Uterus (tissue), 4 donors: ENCODE measurements around the gene PPM1H. TPM values are rescaled to one million over a fixed set of nuclear protein-coding genes. Genes with fewer than 3 reads are reported as not detected.

Source experiments
- DNase-seq, 2 donors: peaks; one replicate each; pipeline ENCODE4 v3.0.0-alpha.2; 2019 to 2020
- H3K27ac ChIP-seq, 2 donors: fragments of 200-600 bp; sonication (generic); 1 replicate in 1 of 2; 2 replicates in 1 of 2; pipeline ENCODE4 v1.5.1; 2016 to 2018
- H3K27me3 ChIP-seq, 2 donors: fragments of 200-600 bp; sonication (generic); one replicate each; pipeline ENCODE4 v1.5.1; 2018 to 2019; ENCODE audit warnings: control low read depth in 1 of 2
- H3K36me3 ChIP-seq, 2 donors: fragments of 200-600 bp; sonication (generic); one replicate each; pipeline ENCODE4 v1.5.1; 2019; ENCODE audit warnings: control low read depth in 1 of 2
- H3K4me1 ChIP-seq, 2 donors: fragments of 200-600 bp; sonication (generic); one replicate each; pipeline ENCODE4 v1.5.1; 2018 to 2019; ENCODE audit warnings: control low read depth in 1 of 2
- H3K4me3 ChIP-seq, 2 donors: fragments of 200-600 bp; sonication (generic); 1 replicate in 1 of 2; 2 replicates in 1 of 2; pipeline ENCODE4 v1.5.1; 2018 to 2019; ENCODE audit warnings: mild to moderate bottlenecking in 1 of 2
- H3K9me3 ChIP-seq, 2 donors: fragments of 200-600 bp; sonication (generic); one replicate each; pipeline ENCODE4 v1.5.1; 2019; ENCODE audit warnings: control low read depth in 1 of 2
- CTCF ChIP-seq, 4 experiments: fragments of 200-600 bp in 2 of 4; fragments of 450-650 bp in 2 of 4; sonication (generic) in 2 of 4; IDR thresholded peaks; one replicate each; pipeline ENCODE4 v1.5.1; 2016 to 2019; ENCODE audit warnings: antibody characterized with exemption in 4 of 4, mild to moderate bottlenecking in 2 of 4, moderate library complexity in 1 of 4
- POLR2A ChIP-seq, 2 donors: fragments of 450-650 bp; IDR thresholded peaks; one replicate each; pipeline ENCODE4 v1.6.1; 2016; ENCODE audit warnings: antibody characterized with exemption in 2 of 2, mild to moderate bottlenecking in 1 of 2, moderate library complexity in 1 of 2
- intact Hi-C: fragments of 100-400 bp; cut with DNase I; formaldehyde crosslinking; loops from one replicate; pipeline ENCODE4 v1.15.1; 2023; ENCODE audit warnings: low total_unique reads
- total RNA-seq, 4 donors: library from RNA; depleted of rRNA in 3 of 4; stranded (reverse); fragments of >200 nt in 3 of 4; gene quantifications; one replicate each; pipeline versions ENCODE4 v1.1.0 to v1.2.4, GENCODE V29; 2014 to 2023
- donor health status: DM: yes; HTN: yes; CAD: no.

The PPM1H gene
- total RNA-seq, 4 donors from 2014 or later = 2.0 to 24.1 (median 6.6) TPM

GRCh38 chr12:62705846-62706245 lies 229.1 kb downstream of the PPM1H start:
- Histone ChIP-seq H3K4me1 (peaks cover 0 to 11% of the 10 kb centered on the region in 2 donors), H3K4me3 (no peak overlapping the region), H3K27ac (no peak overlapping the region), H3K36me3 (no peaks in the 10 kb centered on the region), H3K9me3 (no peaks in the 10 kb centered on the region), H3K27me3 (no peaks in the 10 kb centered on the region)
- TF ChIP-seq CTCF (IDR thresholded peaks at IDR 0.05) (no peak), POLR2A (IDR thresholded peaks at IDR 0.05) (no peak)
- intact Hi-C loops = no loop called here
- DNase-seq = no peak

DNA sequence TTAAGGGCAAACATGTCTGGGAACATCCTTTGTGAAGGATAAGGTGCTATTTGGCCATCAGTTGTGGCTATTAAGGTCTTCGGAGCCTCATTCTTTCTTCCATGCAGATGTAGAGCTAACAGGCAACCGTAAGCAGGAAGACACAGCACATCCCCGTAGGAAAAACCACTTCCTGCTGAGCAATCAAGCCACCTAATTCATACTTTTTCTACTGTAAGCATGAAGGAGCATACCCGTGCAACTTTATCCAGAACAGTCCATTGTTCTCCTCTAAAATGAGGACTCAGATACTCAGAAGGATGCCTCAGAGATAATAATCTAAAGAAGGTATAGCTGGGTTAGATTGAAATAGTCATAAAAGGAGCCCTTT lies 232.0 kb downstream of the PPM1H start:
- peak overlapping the region; percentile 53 to 60 for H3K27ac ChIP-seq
- H3K27me3 ChIP-seq = no peaks in the 10 kb centered on the region
- intact Hi-C loops = no loop called here
- H3K4me3 ChIP-seq = no peak overlapping the region
- H3K36me3 ChIP-seq = no peaks in the 10 kb centered on the region
- TF ChIP-seq CTCF (IDR thresholded peaks at IDR 0.05) = no peak
- TF ChIP-seq POLR2A (IDR thresholded peaks at IDR 0.05) = no peak
- H3K4me1 ChIP-seq = peaks cover 0 to 8% of the 10 kb centered on the region in 2 donors
- DNase-seq = no peak
- H3K9me3 ChIP-seq = no peaks in the 10 kb centered on the region

DNA sequence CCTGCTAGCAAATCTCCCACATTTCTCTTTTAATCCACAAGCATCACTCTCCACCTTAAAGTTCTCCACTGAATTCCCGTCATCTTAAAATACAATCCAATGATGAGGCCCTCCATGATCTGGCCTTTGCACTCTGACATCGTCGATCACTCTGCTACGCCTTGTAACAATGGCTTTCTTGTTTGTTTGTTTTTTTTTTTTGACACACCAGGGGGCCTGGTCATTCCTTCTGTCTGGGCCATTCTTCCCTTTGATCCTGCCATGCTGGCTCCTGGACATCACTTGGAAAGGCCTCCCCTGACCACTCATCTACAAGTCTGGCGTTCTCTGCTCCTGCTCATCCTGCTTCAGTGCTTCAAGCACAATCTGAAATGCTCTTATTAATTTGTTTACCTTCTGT lies 233.5 kb downstream of the PPM1H start:
- intact Hi-C loops = no loop called here
- no peak for TF ChIP-seq CTCF (IDR thresholded peaks at IDR 0.05)
- TF ChIP-seq POLR2A (IDR thresholded peaks at IDR 0.05) = no peak
- H3K27ac ChIP-seq = no peak overlapping the region
- H3K4me1 ChIP-seq = peaks cover 0 to 8% of the 10 kb centered on the region in 2 donors
- DNase-seq = no peak
- H3K27me3 ChIP-seq = no peaks in the 10 kb centered on the region
- H3K9me3 ChIP-seq = no peaks in the 10 kb centered on the region
- H3K36me3 ChIP-seq = no peaks in the 10 kb centered on the region
- no peak overlapping the region for H3K4me3 ChIP-seq

GRCh38 chr12:62700091-62700880 lies 234.7 kb downstream of the PPM1H start:
- intact Hi-C loops = no loop called here
- TF ChIP-seq POLR2A (IDR thresholded peaks at IDR 0.05) (no peak), CTCF (IDR thresholded peaks at IDR 0.05) (no peak)
- H3K27me3 ChIP-seq = no peaks in the 10 kb centered on the region

GRCh38 chr12:62698701-62699101 lies 236.2 kb downstream of the PPM1H start:
- no peaks in the 10 kb centered on the region for H3K9me3 ChIP-seq
- H3K4me1 ChIP-seq = peaks cover 0 to 4% of the 10 kb centered on the region in 2 donors
- TF ChIP-seq CTCF (IDR thresholded peaks at IDR 0.05) = no peak
- TF ChIP-seq POLR2A (IDR thresholded peaks at IDR 0.05) = no peak
- no peaks in the 10 kb centered on the region for H3K36me3 ChIP-seq
- no peak overlapping the region for H3K27ac ChIP-seq
- no peaks in the 10 kb centered on the region for H3K27me3 ChIP-seq
- no peak for DNase-seq
- no peak overlapping the region for H3K4me3 ChIP-seq
- intact Hi-C loops = no loop called here

More at GRCh38 chr12:62700091-62700880, 234.7 kb downstream of the PPM1H start:
- Histone ChIP-seq H3K27ac (no peak overlapping the region), H3K36me3 (no peaks in the 10 kb centered on the region), H3K9me3 (no peaks in the 10 kb centered on the region), H3K4me1 (peaks cover 0 to 8% of the 10 kb centered on the region in 2 donors), H3K4me3 (no peak overlapping the region)
- no peak for DNase-seq
